A673 (cell line): Measurements from ENCODE around the gene SLCO3A1. TPM values are rescaled to one million over a fixed set of nuclear protein-coding genes. Genes with fewer than 3 reads are reported as not detected.

Experiments
- BruUV-seq: library from RNA; stranded (reverse); fragments of 400-500 nt; replicated peaks from 2 replicates; lab custom pipeline; 2021; lab: Mats Ljungman, UMichigan
- CTCF ChIA-PET: fragments of 300-600 bp; sonication (Branson Sonifier 250); formaldehyde crosslinking; loops from one replicate; lab custom pipeline; 2022; ENCODE audit warnings: antibody characterized with exemption; lab: Charles Lee
- POLR2A ChIA-PET: fragments of 300-600 bp; sonication (Branson Sonifier 250); formaldehyde crosslinking; loops from one replicate; lab custom pipeline; 2022; ENCODE audit warnings: antibody characterized with exemption; ENCODE audit not compliant: low non-redundant PET; lab: Charles Lee
- DNase-seq: peaks from one replicate; pipeline ENCODE4 v3.0.0-alpha.2; 2015; ENCODE audit warnings: low spot score
- H3K27ac ChIP-seq: fragments of 200-600 bp; sonication (generic); 2 replicates; pipeline ENCODE4 v1.5.1; 2016; ENCODE audit warnings: mixed run types, low read depth, mild to moderate bottlenecking, mixed read lengths, antibody characterized with exemption, low read length; ENCODE audit not compliant: poor library complexity, severe bottlenecking
- H3K27me3 ChIP-seq: fragments of 200-600 bp; sonication (generic); replicated peaks from 2 replicates; pipeline ENCODE4 v1.6.1; 2017; ENCODE audit warnings: mixed run types, low read depth, mild to moderate bottlenecking, mixed read lengths, antibody characterized with exemption, low read length; ENCODE audit not compliant: insufficient read depth, poor library complexity
- H3K36me3 ChIP-seq: fragments of 200-600 bp; sonication (generic); 2 replicates; pipeline ENCODE4 v1.6.1; 2016; ENCODE audit warnings: mixed run types, mild to moderate bottlenecking, mixed read lengths, antibody characterized with exemption, low read length; ENCODE audit not compliant: insufficient read depth, poor library complexity, severe bottlenecking
- H3K4me1 ChIP-seq: fragments of 200-600 bp; sonication (generic); 2 replicates; pipeline ENCODE4 v1.6.1; 2017; ENCODE audit warnings: mixed run types, mild to moderate bottlenecking, mixed read lengths, antibody characterized with exemption, low read length; ENCODE audit not compliant: insufficient read depth, poor library complexity, severe bottlenecking
- H3K4me3 ChIP-seq: fragments of 200-600 bp; sonication (generic); 2 replicates; pipeline ENCODE4 v1.5.1; 2016; ENCODE audit warnings: low read depth, mixed run types, mild to moderate bottlenecking, mixed read lengths, low read length; ENCODE audit not compliant: poor library complexity, severe bottlenecking
- H3K9me3 ChIP-seq: fragments of 200-600 bp; sonication (generic); 2 replicates; pipeline ENCODE4 v1.6.1; 2016; ENCODE audit warnings: mixed run types, low read depth, mild to moderate bottlenecking, mixed read lengths, antibody characterized with exemption, low read length; ENCODE audit not compliant: poor library complexity, severe bottlenecking
- CTCF ChIP-seq: fragments of 300-800, 200-600 bp; sonication (generic); conservative IDR thresholded peaks from 2 replicates; pipeline ENCODE4 v1.5.1; 2017; ENCODE audit warnings: low read depth, mild to moderate bottlenecking, antibody characterized with exemption, low read length, moderate library complexity, mixed read lengths
- EZH2 ChIP-seq: fragments of 200-600 bp; sonication (generic); IDR thresholded peaks from 2 replicates; pipeline ENCODE4 v1.6.1; 2017; ENCODE audit warnings: borderline replicate concordance, low read depth, mild to moderate bottlenecking, mixed read lengths, antibody characterized with exemption, low read length; ENCODE audit not compliant: poor library complexity, severe bottlenecking
- intact Hi-C: fragments of 100-400 bp; cut with micrococcal nuclease; formaldehyde crosslinking; loops from one replicate; pipeline ENCODE4 v1.10.0; 2022; ENCODE audit not compliant: unreplicated experiment
- total RNA-seq: library from RNA; stranded (reverse); gene quantifications from 2 replicates; pipeline ENCODE4 v1.2.3, GENCODE V29; 2021

The SLCO3A1 gene
- total RNA-seq, 1 experiment from 2014 or later, result 16.6 TPM

DNA sequence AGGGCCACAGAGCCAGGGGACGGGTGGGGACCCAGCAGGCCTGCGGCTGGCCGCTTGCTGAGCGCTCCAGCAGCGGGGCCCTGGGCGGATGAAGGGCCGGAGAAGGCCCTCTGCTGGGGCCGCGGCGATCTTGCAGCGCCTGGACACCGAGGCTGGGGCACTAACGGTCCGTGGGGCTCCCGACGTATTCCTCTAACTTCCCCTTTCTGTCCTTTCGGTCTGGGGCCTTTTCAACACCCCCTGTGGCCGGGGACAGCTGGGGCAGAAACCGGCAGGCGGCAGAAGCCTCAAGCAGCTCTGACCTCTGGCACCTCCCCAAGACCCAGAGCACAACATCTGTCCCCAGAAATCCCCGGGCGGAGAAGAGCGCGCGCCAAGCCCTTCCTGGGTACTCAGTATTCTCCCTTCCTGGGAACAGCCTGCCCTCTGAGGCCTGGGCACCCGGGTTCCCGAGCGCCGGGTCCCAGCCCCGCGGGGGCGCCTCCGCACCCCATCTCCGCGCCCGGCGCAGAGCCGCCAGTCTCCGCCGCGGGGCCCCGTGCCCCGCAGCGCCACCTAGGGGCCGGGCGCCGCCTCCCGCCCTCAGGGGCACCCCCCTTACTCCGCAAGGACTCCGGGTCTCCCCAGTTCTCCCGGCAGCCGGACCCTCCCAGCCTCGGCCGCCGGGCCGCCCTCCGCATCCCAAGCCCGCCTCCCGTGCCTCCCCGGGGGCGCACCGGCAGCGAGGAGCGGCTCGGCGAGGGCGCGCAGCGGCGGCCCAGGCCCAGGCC lies 582 bp upstream of the SLCO3A1 start:
- Histone ChIP-seq H3K36me3 (no peaks in the 10 kb centered on the region), H3K9me3 (no peaks in the 10 kb centered on the region), H3K4me3 (peak overlapping the region; percentile 71), H3K27ac (peak overlapping the region; percentile 76), H3K4me1 (peaks cover 39% of the 10 kb centered on the region), H3K27me3 (peaks cover 10% of the 10 kb centered on the region)
- intact Hi-C loops, result loop anchor here (10.0 kb wide), 1 partner anchor 148 kb away; no protein-coding TSS in a partner anchor
- ChIA-PET CTCF (interaction anchor here (0.6 to 0.8 kb wide), 2 partner anchors 15 to 147 kb away, joined by 3 to 4 read pairs; no protein-coding TSS in a partner anchor), POLR2A (no interaction called here)
- peak; percentile 63 for DNase-seq
- TF ChIP-seq EZH2 (no peak), CTCF (peak; percentile 13)
- no TSS peak for BruUV-seq

GRCh38 chr15:91853948-91854638 lies 585 bp downstream of the SLCO3A1 start:
- H3K27me3 ChIP-seq, result peaks cover 10% of the 10 kb centered on the region
- H3K4me1 ChIP-seq, result peaks cover 40% of the 10 kb centered on the region
- DNase-seq, result peak; percentile 23
- BruUV-seq, result no TSS peak
- no peak overlapping the region for H3K27ac ChIP-seq
- CTCF ChIA-PET, result interaction anchor here (0.6 to 1.2 kb wide), 3 partner anchors 14 to 968 kb away, joined by 3 to 9 read pairs (median 3); no protein-coding TSS in a partner anchor
- no peaks in the 10 kb centered on the region for H3K9me3 ChIP-seq
- TF ChIP-seq EZH2 (no peak), CTCF (no peak)
- H3K36me3 ChIP-seq, result no peaks in the 10 kb centered on the region
- intact Hi-C loops, result loop anchor here (10.0 kb wide), 1 partner anchor 149 kb away; no protein-coding TSS in a partner anchor
- POLR2A ChIA-PET, result no interaction called here
- peak overlapping the region; percentile 71 for H3K4me3 ChIP-seq

GRCh38 chr15:91854639-91854990 lies 1.1 kb downstream of the SLCO3A1 start:
- TF ChIP-seq CTCF (no peak), EZH2 (no peak)
- Histone ChIP-seq H3K27me3 (peaks cover 10% of the 10 kb centered on the region), H3K9me3 (no peaks in the 10 kb centered on the region), H3K4me1 (peaks cover 40% of the 10 kb centered on the region), H3K36me3 (no peaks in the 10 kb centered on the region), H3K4me3 (peak overlapping the region; percentile 71), H3K27ac (no peak overlapping the region)
- intact Hi-C loops, result loop anchor here (10.0 kb wide), 1 partner anchor 150 kb away; no protein-coding TSS in a partner anchor
- ChIA-PET POLR2A (no interaction called here), CTCF (interaction anchor here (1.2 kb wide), 1 partner anchor 148 kb away, joined by 3 read pairs; no protein-coding TSS in a partner anchor)
- BruUV-seq, result no TSS peak
- DNase-seq, result no peak
